ENCODE data around the gene SPATA1. TPM values are rescaled to one million over a fixed set of nuclear protein-coding genes. Genes with fewer than 3 reads are reported as not detected.

Gene SPATA1
- total and polyA plus RNA-seq, 2 of the 8 experiments (the other 6 are each of a cell fraction or from before 2014, with no cell fraction given), result 0.51 to 1.1 TPM

DNA sequence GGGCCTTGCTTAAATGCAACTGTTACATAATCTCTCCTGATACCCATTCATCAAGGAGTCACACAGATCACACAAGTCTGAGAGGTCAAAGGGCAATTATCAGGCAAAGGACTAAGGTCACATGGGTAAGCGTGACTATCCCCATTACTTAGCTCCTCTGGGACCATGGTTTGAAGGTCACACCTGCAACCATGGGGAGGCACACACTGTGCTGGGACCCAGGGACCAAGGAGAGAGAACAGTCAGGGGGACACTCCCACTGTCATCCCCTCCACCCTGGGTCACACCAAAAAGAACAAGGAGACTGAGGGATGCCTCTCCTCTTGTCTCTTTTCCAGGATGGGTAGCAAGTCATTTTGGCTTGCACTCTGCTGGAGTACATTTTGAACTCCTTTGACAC lies 99.0 kb downstream of the SPATA1 start (continued):
- no peak for TF ChIP-seq CHD7 (IDR thresholded peaks at IDR 0.05; ENCODE audit: insufficient replicate concordance, low read length)
- TF ChIP-seq TAF1 (IDR thresholded peaks at IDR 0.05; ENCODE audit: low read depth, low read length), result no peak
- no peak for TF ChIP-seq EP300 (IDR thresholded peaks at IDR 0.05; ENCODE audit: borderline replicate concordance in 1 of 2, low read depth in 2 of 2, low read length in 2 of 2)
- TF ChIP-seq YY1 (IDR thresholded peaks at IDR 0.05; ENCODE audit: low read depth, low read length), result no peak
- no peak for TF ChIP-seq ATF3 (IDR thresholded peaks at IDR 0.05; ENCODE audit: insufficient read depth, low read depth, low read length)
